Eye (tissue), 1 donor: Measurements from ENCODE around the gene MEIOSIN.
A peak's percentile ranks its signal among the peaks of the same experiment; 100 is the strongest.

Source experiments
- DNase-seq: peaks from one replicate; pipeline ENCODE4 v3.0.0-alpha.2; 2015

The MEIOSIN gene

DNA sequence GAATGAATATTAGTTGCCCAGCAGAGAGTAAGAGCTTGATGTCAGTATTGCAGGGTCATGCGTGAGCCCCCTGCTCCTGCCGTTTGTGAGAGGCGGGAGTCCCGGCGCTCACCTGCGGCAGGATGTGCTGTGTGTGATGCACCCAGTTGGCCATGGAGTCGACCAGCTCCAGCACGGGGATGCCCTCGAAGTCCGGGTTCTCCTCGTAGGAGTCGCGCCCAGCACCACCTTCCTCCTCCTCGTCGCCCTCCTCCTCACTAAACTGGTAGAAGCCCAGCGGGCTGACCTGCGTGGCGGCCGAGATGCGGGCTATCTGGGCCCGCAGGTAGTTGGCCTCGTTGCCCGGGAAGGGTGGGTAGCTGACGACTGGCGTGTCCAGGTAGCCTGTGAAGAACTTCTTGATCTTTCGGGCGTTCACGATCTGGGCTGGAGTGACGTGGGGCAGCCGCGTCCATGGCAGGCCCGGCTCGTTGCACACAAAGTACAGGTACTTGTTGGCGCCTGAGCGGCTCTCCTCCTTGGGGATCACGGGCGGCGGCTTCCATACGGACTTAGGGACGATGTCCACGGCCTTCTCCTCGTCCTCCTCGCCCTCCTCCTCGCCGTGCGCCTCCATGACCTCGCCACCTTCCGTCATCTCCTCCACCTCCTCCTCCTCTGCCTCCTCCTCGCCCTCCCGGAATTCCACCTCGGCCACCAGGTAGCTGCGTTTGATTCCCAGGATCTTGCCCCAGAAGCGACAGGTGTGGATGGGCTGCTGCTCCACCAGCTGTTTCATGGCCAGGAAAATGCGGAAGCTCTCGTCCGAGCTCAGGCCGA lies 71.1 kb downstream of the MEIOSIN start:
- no peak for DNase-seq

DNA sequence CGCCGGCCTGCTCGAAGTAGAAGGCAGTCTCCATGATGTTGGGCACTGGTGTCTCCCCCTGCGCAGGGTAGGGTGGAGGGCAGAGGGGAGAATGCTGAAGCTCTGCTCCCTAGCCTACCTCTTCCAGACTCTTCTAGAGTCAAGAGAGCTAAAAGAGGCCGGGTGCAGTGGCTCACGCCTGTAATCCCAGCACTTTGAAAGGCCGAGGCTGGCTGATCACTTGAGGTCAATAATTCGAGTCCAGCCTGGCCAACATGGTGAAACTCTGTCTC lies 71.7 kb downstream of the MEIOSIN start:
- DNase-seq = no peak

DNA sequence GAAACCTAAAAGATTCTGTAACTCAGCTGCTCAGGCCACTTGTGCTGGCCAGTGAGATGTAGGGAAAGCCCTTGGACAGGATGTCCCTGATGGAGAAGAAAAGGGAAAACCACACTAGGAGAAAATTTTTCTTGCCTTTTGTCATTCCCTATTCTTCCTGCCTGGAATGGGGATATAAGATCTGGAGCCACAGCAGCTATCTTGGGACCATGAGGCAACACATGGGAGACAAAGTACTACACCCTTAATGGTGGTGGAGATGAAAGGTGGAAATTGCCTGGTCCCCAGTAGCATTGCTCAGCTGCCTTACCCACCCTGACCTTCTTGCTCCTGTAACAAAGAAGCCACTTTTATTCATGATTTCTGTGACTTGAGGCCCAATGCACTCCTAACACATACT lies 72.5 kb downstream of the MEIOSIN start:
- DNase-seq = no peak

DNA sequence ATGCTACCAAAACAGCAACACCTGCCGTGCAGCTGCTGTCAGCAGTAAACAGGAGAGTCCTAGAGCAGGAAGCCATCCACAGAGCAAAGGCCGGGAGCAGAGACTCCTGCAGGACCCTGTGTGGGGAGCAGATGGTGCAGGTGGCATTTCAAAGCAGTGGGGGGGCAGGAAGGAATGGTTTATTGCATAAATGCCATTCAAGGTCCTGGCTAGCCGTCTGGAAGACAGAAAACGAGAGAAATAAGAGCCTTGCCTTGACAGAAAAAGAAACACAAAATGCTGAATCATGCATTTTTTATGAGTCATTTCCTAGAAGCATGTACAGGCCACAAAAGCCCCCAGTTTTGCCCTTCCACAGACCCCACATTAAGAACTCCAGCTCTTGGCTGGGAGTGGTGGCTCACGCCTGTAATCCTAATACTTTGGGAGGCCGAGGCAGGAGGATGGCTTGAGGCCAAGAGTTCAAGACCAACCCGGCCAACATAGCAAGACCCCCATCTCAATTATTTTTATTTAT lies 76.5 kb downstream of the MEIOSIN start:
- DNase-seq = peak; percentile 22

DNA sequence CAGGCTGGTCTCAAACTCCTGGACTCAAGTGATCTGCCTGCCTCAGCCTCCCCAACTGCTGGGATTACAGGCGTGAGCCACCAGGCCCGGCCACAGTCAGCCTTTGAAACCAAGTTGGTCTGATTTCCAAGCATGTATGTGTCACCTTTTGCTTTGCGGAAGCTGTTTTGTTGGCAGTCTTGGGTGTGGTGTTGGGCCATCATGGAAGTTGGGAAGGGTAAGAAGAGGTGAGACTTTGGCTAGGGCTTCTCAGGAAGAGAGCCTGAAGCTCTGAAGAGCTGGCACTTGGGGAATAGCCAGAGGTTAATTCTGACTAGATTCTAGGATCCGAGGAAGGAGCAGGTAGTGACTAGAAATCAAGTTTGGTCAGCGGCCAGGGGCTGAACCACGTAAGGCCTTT lies 79.1 kb downstream of the MEIOSIN start:
- DNase-seq = no peak
